ENCODE measurements around the gene ANKRD34A. TPM values are rescaled to one million over a fixed set of nuclear protein-coding genes. Genes with fewer than 3 reads are reported as not detected.
A peak's percentile ranks its signal among the peaks of the same experiment; 100 is the strongest.
"Not testable (repeated sequence)": the region's sequence is repeated elsewhere in the genome, so short reads cannot be mapped to it uniquely, and the experiment has no call there.

Gene ANKRD34A
- total RNA-seq, 1 donor from 2014 or later, result 0.30 TPM

- no peak for DNase-seq
Observed at GRCh38 chr1:145944532-145944931, 19.8 kb downstream of the ANKRD34A start.

GRCh38 chr1:145942871-145943270 is 21.5 kb downstream of the ANKRD34A start:
- DNase-seq, result peak; percentile 41

DNA sequence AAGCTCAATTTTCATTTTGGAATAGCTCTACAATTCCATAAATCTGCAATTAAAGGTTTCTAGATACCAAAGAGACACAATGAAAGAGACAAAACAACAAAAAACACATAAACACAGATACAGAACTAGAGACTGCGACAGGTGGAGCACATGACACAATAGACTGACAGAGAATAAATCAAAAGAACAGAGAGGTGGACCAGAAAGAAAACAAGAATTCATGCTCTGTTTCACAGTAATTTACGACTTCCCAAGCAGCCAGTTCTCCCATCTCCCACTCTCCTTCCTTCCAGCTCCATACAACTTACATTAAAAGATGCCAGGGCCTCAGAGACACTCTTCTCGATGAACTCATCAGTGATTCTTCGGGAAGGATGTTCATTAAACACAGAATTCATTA is 22.0 kb downstream of the ANKRD34A start:
- no peak for DNase-seq

DNA sequence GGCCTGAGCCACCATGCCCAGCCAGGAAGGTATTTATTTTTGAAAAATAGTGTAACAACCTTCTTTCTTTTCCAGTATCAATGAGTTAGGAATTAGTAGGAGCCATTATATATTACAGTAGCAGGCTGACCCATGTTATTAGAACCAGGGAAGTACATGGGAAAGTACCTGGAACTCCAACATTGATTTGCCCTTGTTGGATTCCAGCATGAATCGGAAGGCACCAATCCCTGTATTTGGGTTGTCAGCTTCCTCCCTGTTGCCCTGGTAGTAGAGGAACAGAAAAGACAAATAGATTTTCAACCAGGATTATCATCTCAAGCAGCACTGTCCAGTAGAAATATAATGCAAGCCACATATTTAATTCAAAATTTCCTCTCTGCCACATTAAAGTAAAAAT is 26.9 kb downstream of the ANKRD34A start:
- DNase-seq, result no peak

GRCh38 chr1:145936247-145936646 is 28.1 kb downstream of the ANKRD34A start:
- no peak for DNase-seq

- no peak for DNase-seq
Observed at GRCh38 chr1:145935708-145936107, 28.7 kb downstream of the ANKRD34A start.

GRCh38 chr1:145932522-145933009 is 31.8 kb downstream of the ANKRD34A start:
- DNase-seq, result not testable (repeated sequence)

GRCh38 chr1:145927916-145928643 is 36.3 kb downstream of the ANKRD34A start:
- DNase-seq, result no peak

DNA sequence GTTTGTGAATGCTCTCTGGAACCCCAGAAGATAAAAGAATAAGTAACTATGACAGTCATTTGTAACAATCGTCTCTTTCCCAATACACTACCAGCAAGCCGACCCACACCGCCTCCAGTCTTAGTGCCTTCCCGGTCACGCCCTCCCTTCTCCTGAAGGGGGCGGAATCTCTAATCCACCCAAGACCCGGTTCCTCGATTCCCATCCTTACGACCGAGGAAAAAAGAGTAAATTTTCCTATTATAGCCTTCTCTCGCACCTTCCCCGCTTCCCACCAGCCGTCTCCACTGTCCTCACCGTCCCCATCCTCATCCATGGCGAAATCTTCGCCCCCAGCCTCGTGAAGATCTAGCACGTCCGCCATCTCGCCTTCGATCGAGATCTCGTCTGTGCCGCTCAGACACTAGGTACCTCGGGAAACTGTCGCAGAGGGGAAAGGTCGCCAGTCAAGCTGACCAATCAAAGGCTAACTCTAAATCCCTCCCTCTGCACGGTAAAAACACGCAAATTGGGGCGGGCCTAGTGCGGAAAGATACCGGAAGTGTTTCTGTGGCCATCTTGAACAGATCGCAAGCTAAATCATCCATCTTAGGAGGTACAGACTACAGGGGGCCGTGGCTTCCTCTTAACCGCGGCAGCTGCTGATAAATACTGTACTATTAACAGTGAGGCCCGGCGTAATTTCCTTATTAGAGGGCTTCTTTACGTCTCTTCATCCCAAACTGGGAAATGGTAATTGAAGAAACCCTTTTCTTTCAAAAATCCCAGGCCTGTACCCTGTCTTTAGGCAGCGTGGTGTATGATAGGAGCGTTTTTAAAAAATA is 37.1 kb downstream of the ANKRD34A start, which contains the start of gene RBM8A:
RBM8A (minus strand) TSS at position 422 of the 824 bp plus-strand sequence; CDS start at position 364, 58 bp downstream.
- DNase-seq, result peak; percentile 99

GRCh38 chr1:145926686-145927062 is 37.7 kb downstream of the ANKRD34A start:
- no peak for DNase-seq

- DNase-seq, result no peak
Observed at GRCh38 chr1:145922266-145922665, 42.1 kb downstream of the ANKRD34A start.

DNA sequence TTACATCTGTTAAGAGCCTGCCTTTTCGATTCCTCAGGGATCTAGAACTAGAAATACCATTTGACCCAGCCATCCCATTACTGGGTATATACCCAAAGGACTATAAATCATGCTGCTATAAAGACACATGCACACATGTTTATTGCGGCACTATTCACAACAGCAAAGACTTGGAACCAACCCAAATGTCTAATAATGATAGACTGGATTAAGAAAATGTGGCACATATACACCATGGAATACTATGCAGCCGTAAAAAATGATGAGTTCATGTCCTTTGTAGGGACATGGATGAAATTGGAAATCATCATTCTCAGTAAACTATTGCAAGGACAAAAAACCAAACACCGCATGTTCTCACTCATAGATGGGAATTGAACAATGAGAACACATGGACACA is 44.1 kb downstream of the ANKRD34A start:
- DNase-seq, result not testable (repeated sequence)

DNA sequence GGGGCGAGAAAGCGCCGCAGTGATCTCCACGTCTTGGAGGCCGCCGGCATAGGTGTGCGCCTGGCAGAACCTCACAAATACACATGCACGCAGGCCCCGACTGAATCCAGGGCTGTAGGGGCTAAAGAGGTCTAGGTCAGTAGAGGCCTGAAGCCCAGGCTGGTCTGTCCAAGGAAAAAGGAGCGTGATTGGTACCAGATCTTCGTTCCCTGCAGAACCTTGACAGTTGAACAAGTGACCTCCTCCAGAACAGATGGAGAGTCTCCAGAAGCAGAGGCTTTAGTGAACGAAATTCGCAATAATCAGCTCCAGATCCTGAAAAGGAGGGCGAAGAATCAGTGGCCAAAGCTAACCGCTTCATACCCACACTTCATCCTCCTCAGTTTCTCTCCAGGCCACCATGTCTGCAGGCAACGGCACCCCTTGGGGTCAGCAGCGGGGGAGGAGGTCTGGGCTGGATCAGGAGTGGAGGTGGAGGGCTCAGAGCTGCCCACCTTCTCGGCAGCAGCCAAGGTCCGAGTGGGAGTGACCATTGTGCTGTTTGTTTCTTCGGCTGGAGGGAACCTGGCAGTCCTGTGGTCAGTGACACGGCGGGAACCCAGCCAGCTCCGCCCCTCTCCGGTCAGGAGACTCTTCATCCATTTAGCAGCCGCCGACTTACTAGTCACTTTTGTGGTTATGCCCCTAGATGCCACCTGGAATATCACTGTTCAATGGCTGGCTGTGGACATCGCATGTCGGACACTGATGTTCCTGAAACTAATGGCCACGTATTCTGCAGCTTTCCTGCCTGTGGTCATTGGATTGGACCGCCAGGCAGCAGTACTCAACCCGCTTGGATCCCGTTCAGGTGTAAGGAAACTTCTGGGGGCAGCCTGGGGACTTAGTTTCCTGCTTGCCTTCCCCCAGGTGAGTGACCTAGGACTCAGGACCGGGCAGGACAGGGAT is 45.1 kb downstream of the ANKRD34A start:
- DNase-seq, result peak; percentile 8

- peak; percentile 89 for DNase-seq
Observed at GRCh38 chr1:145918144-145918991, 46.0 kb downstream of the ANKRD34A start, which contains the start of gene PEX11B. Gene PEX11B, minus strand, starts transcription at chr1:145918717. Its CDS starts 29 bp downstream, at chr1:145918688.

GRCh38 chr1:145917595-145917994 is 46.8 kb downstream of the ANKRD34A start:
- DNase-seq, result no peak

GRCh38 chr1:145916745-145917144 is 47.6 kb downstream of the ANKRD34A start:
- DNase-seq, result no peak

DNA sequence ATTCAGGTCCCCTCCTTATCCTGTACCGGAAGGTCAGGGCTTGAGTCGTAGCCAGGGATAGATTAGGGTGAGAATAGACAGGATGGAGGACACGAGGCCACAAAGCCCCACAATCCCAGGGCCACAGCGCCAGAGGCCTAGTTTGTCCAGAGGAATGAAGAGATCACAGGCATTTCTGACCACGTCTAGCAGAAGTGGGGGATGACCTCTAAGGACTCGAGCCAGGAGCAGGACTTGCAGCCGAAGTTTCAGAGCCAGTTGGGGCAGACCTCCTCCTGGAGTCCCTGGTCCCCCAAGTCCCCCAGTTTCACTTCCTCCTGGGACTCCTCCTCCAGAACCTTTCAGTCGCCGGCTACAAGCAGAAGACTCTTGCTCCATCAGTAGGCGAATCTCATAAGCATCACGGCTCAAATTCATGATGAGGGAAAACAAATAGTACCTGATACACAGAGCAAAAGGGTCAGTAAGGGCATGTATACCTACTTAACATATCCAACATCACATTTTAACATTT is 52.2 kb downstream of the ANKRD34A start:
- DNase-seq, result no peak

Data from skin of body (tissue), 2 donors.